Activated T-cell treated with anti-CD3 and anti-CD28 coated beads for 1 hour (primary cell): Measurements from ENCODE around the gene MEGF11.

ENCODE experiments used
- DNase-seq: peaks from one replicate; pipeline ENCODE4 v3.0.0-alpha.2; 2020; ENCODE audit warnings: low read depth

Gene MEGF11

GRCh38 chr15:66142285-66142684 lies 111.3 kb downstream of the MEGF11 start:
- no peak for DNase-seq

GRCh38 chr15:66139591-66140207 lies 113.9 kb downstream of the MEGF11 start:
- DNase-seq, result no peak

- DNase-seq, result no peak
These were observed 114.5 kb downstream of the MEGF11 start for GRCh38 chr15:66138892-66139590.

- no peak for DNase-seq
These were observed 115.3 kb downstream of the MEGF11 start for GRCh38 chr15:66138096-66138783.

- no peak for DNase-seq
These were observed 116.6 kb downstream of the MEGF11 start for GRCh38 chr15:66136948-66137347.

- DNase-seq, result no peak
These were observed 117.9 kb downstream of the MEGF11 start for GRCh38 chr15:66135664-66136063.

GRCh38 chr15:66134284-66134683 lies 119.3 kb downstream of the MEGF11 start:
- no peak for DNase-seq

- DNase-seq, result no peak
These were observed 120.2 kb downstream of the MEGF11 start for GRCh38 chr15:66133247-66133885.

GRCh38 chr15:66132251-66132816 lies 121.2 kb downstream of the MEGF11 start:
- no peak for DNase-seq

GRCh38 chr15:66131831-66132230 lies 121.7 kb downstream of the MEGF11 start:
- DNase-seq, result no peak

- DNase-seq, result no peak
These were observed 122.3 kb downstream of the MEGF11 start for GRCh38 chr15:66131200-66131599.

- no peak for DNase-seq
These were observed 123.0 kb downstream of the MEGF11 start for GRCh38 chr15:66130496-66131034.

GRCh38 chr15:66129586-66129985 lies 124.0 kb downstream of the MEGF11 start:
- DNase-seq, result no peak

- no peak for DNase-seq
These were observed 125.4 kb downstream of the MEGF11 start for GRCh38 chr15:66128116-66128680.

GRCh38 chr15:66126456-66126855 lies 127.1 kb downstream of the MEGF11 start:
- DNase-seq, result no peak

- no peak for DNase-seq
These were observed 127.5 kb downstream of the MEGF11 start for GRCh38 chr15:66126031-66126441.

- DNase-seq, result no peak
These were observed 128.9 kb downstream of the MEGF11 start for GRCh38 chr15:66124651-66125050.

GRCh38 chr15:66123799-66124198 lies 129.8 kb downstream of the MEGF11 start:
- DNase-seq, result no peak

- DNase-seq, result no peak
These were observed 133.1 kb downstream of the MEGF11 start for GRCh38 chr15:66120422-66120821.

- no peak for DNase-seq
These were observed 135.7 kb downstream of the MEGF11 start for GRCh38 chr15:66117841-66118240.

GRCh38 chr15:66115568-66116206 lies 137.9 kb downstream of the MEGF11 start:
- DNase-seq, result no peak
